ENCODE measurements around the gene TCTN3. TPM values are rescaled to one million over a fixed set of nuclear protein-coding genes. Genes with fewer than 3 reads are reported as not detected.
"Not testable (repeated sequence)": the region's sequence is repeated elsewhere in the genome, so short reads cannot be mapped to it uniquely, and the experiment has no call there.

Gene TCTN3
- total and polyA plus RNA-seq, 2 of the 13 experiments (the other 11 are each of a cell fraction or from before 2014, with no cell fraction given), result 53.3 to 60.0 TPM

DNA sequence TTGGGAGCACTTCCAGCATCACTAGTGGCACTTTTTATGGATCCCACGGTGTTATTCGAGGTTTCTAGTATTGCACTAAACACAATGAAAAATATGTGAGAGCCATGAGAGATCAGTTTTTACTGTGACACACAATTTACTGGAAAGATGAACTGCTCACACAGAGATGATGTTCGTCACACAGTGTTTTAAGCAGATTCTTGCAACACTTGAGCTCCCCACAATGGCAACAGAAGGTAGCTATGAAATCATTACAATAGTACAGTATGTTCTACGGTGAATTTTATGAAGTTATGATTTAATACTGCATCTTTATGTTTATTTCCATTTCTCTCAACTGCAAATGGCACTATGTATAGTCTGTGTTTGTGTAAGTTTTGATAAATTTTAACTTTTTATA, 34.8 kb upstream of the TCTN3 start:
- no peak overlapping the region for H3K4me2 ChIP-seq (ENCODE audit: low read depth, low read length)
- ATAC-seq (no peak), FAIRE-seq (no peak), DNase-seq (ENCODE audit: low spot score) (no peak)
- no peaks in the 10 kb centered on the region for H3K4me1 ChIP-seq (ENCODE audit: insufficient read depth, low read length)
- ChIA-PET CTCF (ENCODE audit: low intra/inter-chr PET ratio, low total read pairs) (no interaction called here), POLR2A (no interaction called here)
- in situ Hi-C loops (cut with HindIII; ENCODE audit: extremely low pct_ligation_motif_present, low pct_unique_long_range_greater_than_20kb), result no loop called here
- no TSS peak for BruUV-seq (replicated peaks)
- H3K27me3 ChIP-seq (ENCODE audit: control insufficient read depth in 1 of 2, insufficient read depth in 2 of 2, low read length in 2 of 2), result peaks cover 0 to 8% of the 10 kb centered on the region in 2 experiments; a peak in 1 of 5 replicates
- H3K36me3 ChIP-seq (replicated peaks in 1 of 2; ENCODE audit: control insufficient read depth in 1 of 2, insufficient read depth in 2 of 2, low read length in 2 of 2), result no peaks in the 10 kb centered on the region
- no peaks in the 10 kb centered on the region for H4K20me1 ChIP-seq (ENCODE audit: insufficient read depth, low read length)
- intact Hi-C loops (cut with micrococcal nuclease; ENCODE audit: unreplicated experiment), result no loop called here
- H3K4me3 ChIP-seq (replicated peaks in 1 of 3; ENCODE audit: insufficient read depth in 1 of 3, low read depth in 2 of 3, low read length in 3 of 3), result no peak overlapping the region
- peak; percentile 32; the same call in 1 of the 2 replicates for TF ChIP-seq STAG1 (CRISPR knock-in tag; IDR thresholded peaks at IDR 0.05)
- no peak for TF ChIP-seq ZNF558 (CRISPR knock-in tag; IDR thresholded peaks at IDR 0.05; ENCODE audit: borderline replicate concordance)
- TF ChIP-seq, protein P1, sequence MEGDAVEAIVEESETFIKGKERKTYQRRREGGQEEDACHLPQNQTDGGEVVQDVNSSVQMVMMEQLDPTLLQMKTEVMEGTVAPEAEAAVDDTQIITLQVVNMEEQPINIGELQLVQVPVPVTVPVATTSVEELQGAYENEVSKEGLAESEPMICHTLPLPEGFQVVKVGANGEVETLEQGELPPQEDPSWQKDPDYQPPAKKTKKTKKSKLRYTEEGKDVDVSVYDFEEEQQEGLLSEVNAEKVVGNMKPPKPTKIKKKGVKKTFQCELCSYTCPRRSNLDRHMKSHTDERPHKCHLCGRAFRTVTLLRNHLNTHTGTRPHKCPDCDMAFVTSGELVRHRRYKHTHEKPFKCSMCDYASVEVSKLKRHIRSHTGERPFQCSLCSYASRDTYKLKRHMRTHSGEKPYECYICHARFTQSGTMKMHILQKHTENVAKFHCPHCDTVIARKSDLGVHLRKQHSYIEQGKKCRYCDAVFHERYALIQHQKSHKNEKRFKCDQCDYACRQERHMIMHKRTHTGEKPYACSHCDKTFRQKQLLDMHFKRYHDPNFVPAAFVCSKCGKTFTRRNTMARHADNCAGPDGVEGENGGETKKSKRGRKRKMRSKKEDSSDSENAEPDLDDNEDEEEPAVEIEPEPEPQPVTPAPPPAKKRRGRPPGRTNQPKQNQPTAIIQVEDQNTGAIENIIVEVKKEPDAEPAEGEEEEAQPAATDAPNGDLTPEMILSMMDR (CRISPR knock-in tag; IDR thresholded peaks at IDR 0.05), result 0 out of 2 replicates have a peak, but pooled peaks have one; percentile 14
- no peak for TF ChIP-seq CBFB (CRISPR knock-in tag; IDR thresholded peaks at IDR 0.05)
- 4% methylated on average over 4 of the region's 4 CpGs for WGBS (ENCODE audit: low lambda C conversion rate)
- peaks cover 7% of the 10 kb centered on the region; the same call in 1 of the 2 replicates for H3K9me3 ChIP-seq (ENCODE audit: low read length)
- H3K79me2 ChIP-seq (ENCODE audit: insufficient read depth, low read length), result no peaks in the 10 kb centered on the region
- H3K27ac ChIP-seq (ENCODE audit: extremely low read length, insufficient read depth, low read length), result no peak overlapping the region
- no peak overlapping the region for H3K9ac ChIP-seq (ENCODE audit: insufficient read depth, low read depth, low read length)
- H2AFZ ChIP-seq (ENCODE audit: low read length), result no peak overlapping the region

DNA sequence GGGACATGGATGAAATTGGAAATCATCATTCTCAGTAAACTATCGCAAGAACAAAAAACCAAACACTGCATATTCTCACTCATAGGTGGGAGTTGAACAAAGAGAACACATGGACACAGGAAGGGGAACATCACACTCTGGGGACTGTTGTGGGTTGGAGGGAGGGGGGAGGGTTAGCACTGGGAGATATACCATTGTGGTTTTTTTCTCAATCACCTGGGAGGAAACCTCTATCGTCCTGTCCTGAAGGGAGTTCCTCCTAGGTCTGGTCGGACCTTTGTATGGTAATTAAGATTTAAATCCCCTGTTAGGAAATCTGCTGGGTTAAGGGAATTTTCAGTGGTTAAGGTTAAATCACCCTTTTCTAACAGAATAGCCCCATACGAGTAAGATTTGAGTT, 28.8 kb upstream of the TCTN3 start:
- in situ Hi-C loops (cut with HindIII; ENCODE audit: extremely low pct_ligation_motif_present, low pct_unique_long_range_greater_than_20kb), result not testable (repeated sequence)

DNA sequence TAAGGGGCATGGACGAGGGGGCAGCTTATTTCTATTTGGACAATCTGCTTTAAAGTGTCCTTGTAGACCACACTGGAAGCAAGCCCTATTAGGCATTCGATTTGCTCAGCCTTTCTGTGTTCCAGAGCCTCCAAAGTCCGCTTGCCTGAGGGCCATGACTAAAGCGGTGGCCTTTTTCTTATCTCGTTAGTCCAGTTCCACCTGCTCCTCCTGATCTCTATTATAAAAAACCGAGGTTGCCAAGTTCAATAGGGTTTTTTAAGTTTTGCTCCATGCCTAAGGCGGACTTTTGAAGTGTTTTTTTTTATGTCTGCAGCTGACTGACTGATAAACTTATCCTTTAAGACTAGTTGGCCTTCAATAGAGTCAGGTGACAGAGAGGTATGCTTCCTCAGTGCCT, 27.0 kb upstream of the TCTN3 start:
- 14% methylated on average over 7 of the region's 7 CpGs for WGBS (ENCODE audit: low lambda C conversion rate)
- DNase-seq (ENCODE audit: low spot score); H3K9me3 ChIP-seq (ENCODE audit: low read length); H3K4me3 ChIP-seq (replicated peaks in 1 of 3; ENCODE audit: insufficient read depth in 1 of 3, low read depth in 2 of 3, low read length in 3 of 3); ATAC-seq; H3K27ac ChIP-seq (ENCODE audit: extremely low read length, insufficient read depth, low read length); H3K4me2 ChIP-seq (ENCODE audit: low read depth, low read length); intact Hi-C loops (cut with micrococcal nuclease; ENCODE audit: unreplicated experiment); CTCF ChIA-PET (ENCODE audit: low intra/inter-chr PET ratio, low total read pairs); POLR2A ChIA-PET; in situ Hi-C loops (cut with HindIII; ENCODE audit: extremely low pct_ligation_motif_present, low pct_unique_long_range_greater_than_20kb); H3K79me2 ChIP-seq (ENCODE audit: insufficient read depth, low read length); H4K20me1 ChIP-seq (ENCODE audit: insufficient read depth, low read length); H3K9ac ChIP-seq (ENCODE audit: insufficient read depth, low read depth, low read length); FAIRE-seq; H2AFZ ChIP-seq (ENCODE audit: low read length); H3K36me3 ChIP-seq (replicated peaks in 1 of 2; ENCODE audit: control insufficient read depth in 1 of 2, insufficient read depth in 2 of 2, low read length in 2 of 2); H3K4me1 ChIP-seq (ENCODE audit: insufficient read depth, low read length); BruUV-seq (replicated peaks): not testable (repeated sequence)
- peaks cover 1 to 20% of the 10 kb centered on the region in 2 experiments; a peak in 3 of 5 replicates for H3K27me3 ChIP-seq (ENCODE audit: control insufficient read depth in 1 of 2, insufficient read depth in 2 of 2, low read length in 2 of 2)

More for the DNA sequence above, 28.8 kb upstream of the TCTN3 start:
- H3K27me3 ChIP-seq (ENCODE audit: control insufficient read depth in 1 of 2, insufficient read depth in 2 of 2, low read length in 2 of 2), result peaks cover 0 to 11% of the 10 kb centered on the region in 2 experiments; a peak in 2 of 5 replicates
- 23% methylated on average over 4 of the region's 4 CpGs for WGBS (ENCODE audit: low lambda C conversion rate)
- ATAC-seq; FAIRE-seq; H3K27ac ChIP-seq (ENCODE audit: extremely low read length, insufficient read depth, low read length); BruUV-seq (replicated peaks); CTCF ChIA-PET (ENCODE audit: low intra/inter-chr PET ratio, low total read pairs); H2AFZ ChIP-seq (ENCODE audit: low read length); H3K9ac ChIP-seq (ENCODE audit: insufficient read depth, low read depth, low read length); H3K79me2 ChIP-seq (ENCODE audit: insufficient read depth, low read length); DNase-seq (ENCODE audit: low spot score); intact Hi-C loops (cut with micrococcal nuclease; ENCODE audit: unreplicated experiment); H3K36me3 ChIP-seq (replicated peaks in 1 of 2; ENCODE audit: control insufficient read depth in 1 of 2, insufficient read depth in 2 of 2, low read length in 2 of 2); H3K4me2 ChIP-seq (ENCODE audit: low read depth, low read length); POLR2A ChIA-PET; H3K4me3 ChIP-seq (replicated peaks in 1 of 3; ENCODE audit: insufficient read depth in 1 of 3, low read depth in 2 of 3, low read length in 3 of 3); H3K9me3 ChIP-seq (ENCODE audit: low read length); H3K4me1 ChIP-seq (ENCODE audit: insufficient read depth, low read length); H4K20me1 ChIP-seq (ENCODE audit: insufficient read depth, low read length): not testable (repeated sequence)

All from HepG2 (cell line).